Bone marrow (tissue), 2 donors: ENCODE data around the gene VEZT.
"Not testable (repeated sequence)": the region's sequence is repeated elsewhere in the genome, so short reads cannot be mapped to it uniquely, and the experiment has no call there.

ENCODE experiments used
- DNase-seq, 2 donors: peaks; one replicate each; lab custom pipeline; 2025; lab: John Stamatoyannopoulos, UW

The VEZT gene

GRCh38 chr12:95224202-95225170 is 6.9 kb downstream of the VEZT start:
- no peak for DNase-seq

- DNase-seq = no peak
These were observed 8.1 kb downstream of the VEZT start for GRCh38 chr12:95225645-95226212.

- no peak for DNase-seq
These were observed 10.3 kb downstream of the VEZT start for GRCh38 chr12:95227818-95228356.

- no peak for DNase-seq
These were observed 11.0 kb downstream of the VEZT start for GRCh38 chr12:95228617-95229016.

- DNase-seq = no peak
These were observed 12.0 kb downstream of the VEZT start for GRCh38 chr12:95229636-95230035.

GRCh38 chr12:95230313-95230712 is 12.7 kb downstream of the VEZT start:
- DNase-seq = no peak

- DNase-seq = no peak
These were observed 13.6 kb downstream of the VEZT start for GRCh38 chr12:95231190-95231589.

GRCh38 chr12:95234187-95234586 is 16.6 kb downstream of the VEZT start:
- not testable (repeated sequence) for DNase-seq

GRCh38 chr12:95235621-95236020 is 18.0 kb downstream of the VEZT start:
- not testable (repeated sequence) for DNase-seq

GRCh38 chr12:95237315-95237714 is 19.7 kb downstream of the VEZT start:
- no peak for DNase-seq

- no peak for DNase-seq
These were observed 20.5 kb downstream of the VEZT start for GRCh38 chr12:95238150-95238549.

- no peak for DNase-seq
These were observed 21.6 kb downstream of the VEZT start for GRCh38 chr12:95239216-95239615.

- not testable (repeated sequence) for DNase-seq
These were observed 22.2 kb downstream of the VEZT start for GRCh38 chr12:95239835-95240234.

- no peak for DNase-seq
These were observed 22.9 kb downstream of the VEZT start for GRCh38 chr12:95240556-95240955.

GRCh38 chr12:95241138-95241537 is 23.5 kb downstream of the VEZT start:
- DNase-seq = not testable (repeated sequence)

GRCh38 chr12:95241761-95242506 is 24.3 kb downstream of the VEZT start:
- no peak for DNase-seq

- DNase-seq = no peak
These were observed 26.0 kb downstream of the VEZT start for GRCh38 chr12:95243497-95244183.

- DNase-seq = no peak
These were observed 26.7 kb downstream of the VEZT start for GRCh38 chr12:95244350-95244749.

- no peak for DNase-seq
These were observed 30.5 kb downstream of the VEZT start for GRCh38 chr12:95248095-95248494.

- DNase-seq = no peak
These were observed 31.2 kb downstream of the VEZT start for GRCh38 chr12:95248604-95249360.

- DNase-seq = no peak
These were observed 35.8 kb downstream of the VEZT start for GRCh38 chr12:95253386-95253785.
